Coronary artery (tissue), 2 donors: ENCODE measurements around the gene TOX2.
A peak's percentile ranks its signal among the peaks of the same experiment; 100 is the strongest.

Experiments
- DNase-seq: peaks from one replicate; pipeline ENCODE4 v3.0.0-alpha.2; 2017; ENCODE audit warnings: low spot score
- H3K27ac ChIP-seq, 2 donors: fragments of 200-600 bp; sonication (generic); one replicate each; pipeline ENCODE4 v1.5.1; 2016 to 2019
- H3K4me3 ChIP-seq: fragments of 200-600 bp; sonication (generic); 2 replicates; pipeline ENCODE4 v1.5.1; 2016; ENCODE audit warnings: mild to moderate bottlenecking, moderate library complexity
- CTCF ChIP-seq: fragments of 200-600 bp; sonication (generic); IDR thresholded peaks from one replicate; pipeline ENCODE4 v1.5.1; 2019; ENCODE audit warnings: antibody characterized with exemption

Gene TOX2

GRCh38 chr20:43914311-43915210 lies at the start of gene TOX2:
Gene TOX2 (plus strand): TSS chr20:43914852. CDS start chr20:43914892, 40 bp downstream.
- H3K4me3 ChIP-seq: peak within 1 kb of the TSS; percentile 65
- no peak for DNase-seq
- no peak within 1 kb of the TSS for H3K27ac ChIP-seq
- no peak for TF ChIP-seq CTCF

- Histone ChIP-seq H3K27ac (no peak overlapping the region), H3K4me3 (no peak overlapping the region)
- no peak for DNase-seq
- no peak for TF ChIP-seq CTCF
Observed at GRCh38 chr20:43868091-43868490, 46.6 kb upstream of the TOX2 start.

GRCh38 chr20:43870484-43870883 lies 44.2 kb upstream of the TOX2 start:
- no peak for TF ChIP-seq CTCF
- Histone ChIP-seq H3K27ac (no peak overlapping the region), H3K4me3 (no peak overlapping the region)
- no peak for DNase-seq

GRCh38 chr20:43878776-43879175 lies 35.9 kb upstream of the TOX2 start:
- no peak for TF ChIP-seq CTCF
- H3K4me3 ChIP-seq: no peak overlapping the region
- DNase-seq: no peak
- H3K27ac ChIP-seq: no peak overlapping the region

GRCh38 chr20:43893930-43894329 lies 20.7 kb upstream of the TOX2 start:
- H3K27ac ChIP-seq: no peak overlapping the region
- no peak for TF ChIP-seq CTCF
- no peak for DNase-seq
- no peak overlapping the region for H3K4me3 ChIP-seq

GRCh38 chr20:43894491-43894890 lies 20.2 kb upstream of the TOX2 start:
- no peak for TF ChIP-seq CTCF
- Histone ChIP-seq H3K4me3 (no peak overlapping the region), H3K27ac (no peak overlapping the region)
- no peak for DNase-seq

GRCh38 chr20:43895235-43895634 lies 19.4 kb upstream of the TOX2 start:
- TF ChIP-seq CTCF: no peak
- no peak overlapping the region for H3K27ac ChIP-seq
- no peak overlapping the region for H3K4me3 ChIP-seq
- no peak for DNase-seq
